HG03521 (cell line): ENCODE results near the gene NR2C2AP.

ENCODE experiments used
- ATAC-seq: cut with Tn5 transposase; IDR thresholded peaks from one replicate; pipeline ENCODE4 v1.9.1; 2021; ENCODE audit warnings: mild to moderate bottlenecking, moderate library complexity; ENCODE audit not compliant: unreplicated experiment

NR2C2AP gene

DNA sequence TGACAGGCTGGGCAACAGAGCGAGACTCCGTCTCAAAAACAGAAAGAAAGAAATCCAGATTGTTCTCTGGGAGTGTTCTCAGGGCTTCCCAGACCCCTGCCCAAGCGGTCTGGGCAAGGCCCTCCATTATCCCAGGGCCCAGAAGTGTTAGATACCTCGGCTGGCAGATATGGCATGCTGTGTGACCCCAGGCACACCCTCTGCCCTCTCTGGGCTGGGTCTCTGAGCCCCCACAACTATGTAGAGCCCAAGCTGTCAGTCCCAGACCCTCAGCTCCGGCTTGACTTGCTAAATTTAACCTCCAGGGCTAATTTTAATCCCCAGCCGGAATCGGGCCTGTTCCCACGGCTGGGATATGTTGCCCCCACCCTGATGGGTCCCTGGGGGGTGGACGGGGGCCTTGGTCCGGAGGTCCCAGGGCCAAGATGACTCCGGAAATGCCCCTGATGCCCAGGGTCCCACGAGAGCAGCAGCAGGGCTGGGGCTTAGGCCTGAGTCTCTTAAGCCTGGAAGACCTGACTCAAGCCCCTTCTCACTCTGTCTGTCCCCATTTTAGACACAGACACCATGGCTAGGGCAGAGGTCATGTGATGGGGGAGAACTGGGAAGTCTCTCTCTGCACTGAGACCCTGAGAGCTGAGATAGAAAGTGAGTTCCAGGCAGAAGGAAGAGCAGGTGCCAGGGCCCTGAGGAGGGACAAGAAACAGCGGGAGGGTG is 50.4 kb downstream of the NR2C2AP start:
- no peak for ATAC-seq

DNA sequence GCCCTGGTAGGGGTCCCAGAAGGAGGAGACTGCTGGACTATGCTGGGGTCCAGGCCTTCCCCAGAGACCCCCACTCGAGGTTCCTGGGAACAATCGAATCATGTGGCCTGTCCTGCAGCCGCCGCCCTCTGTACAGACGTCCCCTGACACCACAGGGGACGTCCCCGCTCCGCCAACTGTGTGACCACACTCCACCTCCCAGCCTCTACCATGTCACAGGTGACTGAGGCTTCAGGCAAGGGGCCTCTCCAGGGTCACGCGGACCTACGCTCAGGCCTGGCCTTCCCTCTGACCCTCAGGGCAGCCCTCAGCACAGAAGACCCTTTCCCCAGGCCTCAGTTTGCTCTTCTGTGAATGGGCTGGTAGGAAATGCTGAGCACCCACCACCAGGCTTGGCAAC is 51.8 kb downstream of the NR2C2AP start:
- no peak for ATAC-seq
